GM18498 (cell line): ENCODE measurements around the gene LIPT2.

Experiments
- ATAC-seq: cut with Tn5 transposase; IDR thresholded peaks from one replicate; pipeline ENCODE4 v1.9.1; 2021; ENCODE audit warnings: mild to moderate bottlenecking, moderate library complexity; ENCODE audit not compliant: unreplicated experiment

The LIPT2 gene

GRCh38 chr11:74504100-74504691 lies 10.7 kb upstream of the LIPT2 start:
- no peak for ATAC-seq

DNA sequence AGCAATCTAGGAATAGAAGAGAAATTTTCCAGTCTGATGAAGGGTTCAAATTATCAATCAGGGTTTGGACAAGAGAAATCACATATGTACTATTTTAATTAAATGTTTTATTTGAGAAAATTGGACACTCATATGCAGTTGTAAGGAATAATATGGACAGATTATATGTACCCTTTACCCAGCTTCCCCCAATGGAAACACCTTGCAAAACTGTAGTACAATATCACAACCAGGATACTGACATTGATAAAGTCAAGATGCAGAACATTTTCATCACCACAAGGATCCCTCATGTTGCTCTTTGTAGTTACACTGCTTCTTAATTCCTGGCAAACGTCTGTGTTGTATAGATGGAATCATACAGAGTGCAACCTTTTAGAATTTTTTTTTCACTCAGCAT lies 1.4 kb upstream of the LIPT2 start:
- no peak for ATAC-seq

- no peak for ATAC-seq
These were observed 487 bp upstream of the LIPT2 start for GRCh38 chr11:74493791-74494630.

GRCh38 chr11:74492084-74492483 lies 1.4 kb downstream of the LIPT2 start:
- no peak for ATAC-seq

GRCh38 chr11:74490941-74491340 lies 2.6 kb downstream of the LIPT2 start:
- ATAC-seq = no peak

- no peak for ATAC-seq
These were observed 5.6 kb downstream of the LIPT2 start for GRCh38 chr11:74487875-74488274.

DNA sequence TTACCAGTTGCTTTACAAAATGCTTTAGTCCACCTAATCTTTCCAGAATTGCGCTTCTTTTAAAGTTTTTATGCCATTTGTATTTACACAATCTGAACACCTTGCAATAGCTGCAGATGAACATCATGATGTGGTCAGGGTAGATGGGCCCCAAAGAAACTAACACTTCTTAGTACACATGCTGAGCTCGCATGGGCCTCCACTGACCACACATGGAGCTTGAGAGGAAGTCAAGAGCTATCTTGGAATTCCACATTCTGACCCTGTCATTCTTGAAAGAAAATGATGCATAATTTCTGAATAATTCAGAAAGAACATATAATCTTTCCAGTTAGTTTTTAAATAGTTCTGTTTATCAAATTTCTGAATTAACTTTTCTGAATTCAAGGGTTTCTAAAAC lies 7.7 kb downstream of the LIPT2 start:
- no peak for ATAC-seq

DNA sequence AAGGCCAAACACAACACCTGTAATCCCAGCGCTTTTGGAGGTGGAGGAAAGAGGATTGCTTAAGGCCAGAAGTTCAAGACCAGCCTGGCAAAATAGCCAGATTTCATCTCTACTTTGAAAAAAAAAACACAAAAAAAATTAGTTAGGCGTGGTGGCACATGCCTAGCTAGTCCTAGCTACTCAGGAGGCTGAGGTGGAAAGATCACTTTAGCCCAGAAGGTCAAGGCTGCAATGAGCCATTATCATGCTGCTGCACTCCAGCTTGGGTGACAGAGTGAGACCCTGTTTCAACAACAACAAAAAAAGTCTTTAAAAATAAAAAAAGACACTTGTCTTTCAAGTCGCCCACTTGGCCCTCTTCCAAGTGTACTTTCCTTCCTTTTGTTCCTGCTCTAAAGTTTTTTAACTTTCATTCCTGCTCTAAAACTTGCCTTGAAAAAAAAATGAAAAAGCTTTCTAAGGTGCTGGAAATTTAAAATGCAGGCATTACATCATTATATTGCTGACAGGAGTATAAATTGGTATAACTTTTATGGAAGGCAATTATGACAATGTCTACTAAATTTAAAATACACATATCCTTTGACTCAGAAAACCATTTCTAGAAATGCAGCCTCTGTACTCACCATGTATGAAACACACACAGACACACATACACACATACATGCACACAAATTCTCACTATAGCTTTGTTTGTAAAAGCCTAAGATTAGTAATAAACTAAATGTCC lies 12.7 kb downstream of the LIPT2 start:
- ATAC-seq = no peak

GRCh38 chr11:74479732-74480123 lies 13.8 kb downstream of the LIPT2 start:
- no peak for ATAC-seq

DNA sequence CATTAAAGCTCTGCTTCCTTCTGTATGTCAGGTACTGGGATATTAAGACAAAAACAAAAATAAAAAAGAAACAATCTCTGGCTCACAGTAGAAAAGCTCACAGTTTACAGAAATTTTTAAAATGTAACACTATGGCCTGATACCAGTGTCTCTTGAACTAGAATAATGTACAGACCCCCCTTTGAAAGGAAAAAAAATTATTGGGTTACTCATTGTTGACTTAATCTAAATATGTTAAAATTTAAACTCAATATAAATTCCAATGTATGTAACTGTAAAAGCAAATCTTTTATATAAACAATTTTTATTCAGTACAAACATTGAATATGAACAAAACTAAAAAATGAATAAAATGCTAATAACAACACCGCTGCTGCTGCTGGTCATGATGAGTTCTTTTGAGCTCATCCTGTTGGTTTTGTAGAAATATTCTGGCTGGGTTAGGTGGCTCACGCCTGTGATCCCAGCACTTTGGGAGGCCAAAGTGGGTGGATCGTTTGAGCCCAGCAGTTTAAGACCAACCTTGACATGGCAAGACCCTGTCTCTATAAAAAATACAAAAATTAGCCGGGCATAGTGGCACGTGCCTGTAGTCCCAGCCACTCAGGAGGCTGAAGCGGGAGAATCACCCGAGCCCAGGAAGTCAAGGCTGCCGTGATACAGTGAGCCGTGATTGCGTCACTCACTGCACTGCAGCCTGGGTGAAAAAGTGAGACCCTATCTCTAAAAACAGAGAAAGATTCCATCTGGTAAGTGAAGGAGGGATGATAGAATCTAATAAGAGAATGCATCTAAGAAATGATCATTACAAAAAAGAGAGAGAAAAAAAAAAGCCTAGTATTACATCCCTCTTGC lies 14.4 kb downstream of the LIPT2 start:
- ATAC-seq = no peak

DNA sequence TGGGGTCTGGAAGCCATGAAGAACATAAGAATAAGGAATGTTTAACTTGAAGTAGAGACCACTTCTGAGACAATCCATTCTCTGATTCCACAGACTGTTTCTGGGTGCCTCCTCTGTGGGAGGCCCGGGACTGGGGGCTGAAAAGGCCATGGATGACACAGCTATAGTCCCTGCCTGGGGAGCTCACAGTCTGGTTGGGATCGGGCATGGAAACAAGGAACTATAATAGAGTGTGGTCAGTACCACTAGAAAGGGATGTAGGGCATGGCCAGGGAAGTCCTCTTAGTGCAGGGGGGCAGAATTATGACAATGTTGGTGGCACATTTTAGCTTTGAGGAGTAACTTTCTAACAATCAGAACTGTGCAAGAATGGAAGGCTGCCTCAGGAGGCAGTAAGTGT lies 17.0 kb downstream of the LIPT2 start:
- ATAC-seq = no peak

DNA sequence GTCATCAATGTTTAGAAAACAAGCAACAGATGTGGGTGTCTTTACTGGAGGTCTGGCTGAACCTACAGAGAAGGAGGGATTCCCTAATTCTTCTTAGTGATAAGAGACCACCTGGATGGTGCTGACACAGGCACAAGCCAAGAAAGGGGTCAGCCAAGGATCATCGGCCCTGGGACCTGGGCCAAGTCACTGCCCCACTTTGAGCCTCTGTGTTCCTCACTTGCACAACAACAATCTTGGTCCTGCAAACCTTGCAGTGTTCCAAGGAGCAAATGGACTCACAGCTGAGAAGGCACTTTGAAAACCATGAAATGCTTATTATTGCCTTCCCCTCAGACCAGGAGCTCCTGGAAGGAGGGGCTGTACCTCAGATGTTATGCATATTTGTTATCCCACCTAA lies 19.2 kb downstream of the LIPT2 start:
- no peak for ATAC-seq

- ATAC-seq = no peak
These were observed 19.9 kb downstream of the LIPT2 start for GRCh38 chr11:74473382-74474173.

DNA sequence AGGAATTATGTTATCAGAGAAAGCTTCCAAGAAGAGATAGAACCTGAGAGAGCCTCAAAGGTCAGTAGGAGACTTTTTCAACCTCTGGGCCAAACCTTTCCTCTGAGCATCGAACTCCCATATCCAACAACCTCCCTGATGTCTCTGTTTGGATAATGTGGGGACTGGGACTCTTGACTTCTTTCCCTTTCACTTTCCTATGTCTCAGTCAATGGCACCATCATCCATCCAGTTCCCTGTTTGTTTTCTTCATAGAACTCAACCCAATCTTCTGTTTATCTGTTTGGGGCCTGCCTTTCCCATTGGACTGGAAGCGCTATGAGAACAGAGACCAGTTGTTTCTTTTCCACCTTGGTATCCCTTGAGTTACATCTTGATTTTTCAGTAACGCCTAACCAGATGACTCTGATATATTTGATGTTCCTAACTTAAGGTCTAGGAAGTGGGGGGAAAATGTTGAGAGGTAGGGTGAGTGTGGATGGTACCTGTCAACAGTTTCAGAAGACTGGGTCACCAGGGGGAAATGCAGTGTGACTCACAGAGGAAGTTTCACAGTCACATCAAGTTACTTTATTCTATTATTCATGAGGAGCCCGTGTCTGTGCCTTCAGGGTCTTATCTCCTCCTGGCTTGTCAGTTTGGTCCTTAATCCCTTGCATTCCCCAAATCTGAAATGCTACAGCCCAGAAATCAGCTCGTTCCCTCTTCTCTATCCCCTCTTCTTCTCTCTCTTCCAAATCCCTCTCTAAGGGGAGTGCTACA lies 21.7 kb downstream of the LIPT2 start:
- no peak for ATAC-seq

DNA sequence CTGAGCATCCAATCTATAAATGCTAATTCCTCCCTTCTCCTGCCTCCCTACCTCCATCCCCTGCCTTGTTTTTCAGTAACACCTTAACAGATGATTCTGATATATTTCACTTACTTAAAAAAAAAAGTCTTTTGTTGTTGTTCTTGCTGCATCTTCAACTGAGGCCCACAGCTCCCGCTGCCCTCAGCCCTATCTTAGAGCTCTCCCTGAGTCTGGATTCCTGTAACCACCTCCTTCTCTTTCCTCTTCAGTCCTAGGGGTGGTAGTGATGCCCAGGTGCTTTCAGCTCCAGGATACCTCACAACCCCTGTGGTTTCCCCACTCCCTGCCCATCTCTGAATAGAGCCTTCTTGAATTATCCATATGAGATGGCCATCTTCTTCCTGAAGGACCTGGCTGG lies 22.5 kb downstream of the LIPT2 start:
- ATAC-seq = no peak

- no peak for ATAC-seq
These were observed 23.0 kb downstream of the LIPT2 start for GRCh38 chr11:74470526-74470925.

- no peak for ATAC-seq
These were observed 24.6 kb downstream of the LIPT2 start for GRCh38 chr11:74468936-74469335.

GRCh38 chr11:74468521-74468920 lies 25.0 kb downstream of the LIPT2 start:
- ATAC-seq = no peak

- ATAC-seq = no peak
These were observed 25.5 kb downstream of the LIPT2 start for GRCh38 chr11:74468058-74468457.
